Immature natural killer cell (primary cell): ENCODE measurements around the gene MEIOB. TPM values are rescaled to one million over a fixed set of nuclear protein-coding genes. Genes with fewer than 3 reads are reported as not detected.

Source experiments
- DNase-seq, 3 donors: peaks; one replicate each; pipeline ENCODE4 v3.0.0; 2022; ENCODE audit warnings: mixed read lengths in 1 of 3
- H3K27ac Mint-ChIP-seq, 6 donors: one replicate each; pipeline ENCODE4 v1.8.0; 2020; ENCODE audit warnings: mixed read lengths in 6 of 6, mild to moderate bottlenecking in 5 of 6, inconsistent platforms in 4 of 6, moderate library complexity in 3 of 6
- H3K27me3 Mint-ChIP-seq, 3 donors: one replicate each; pipeline ENCODE4 v1.8.0; 2020 to 2021; ENCODE audit warnings: low read depth in 3 of 3, mild to moderate bottlenecking in 3 of 3, mixed read lengths in 3 of 3, moderate library complexity in 3 of 3, inconsistent platforms in 1 of 3
- H3K36me3 Mint-ChIP-seq, 3 donors: one replicate each; pipeline ENCODE4 v1.8.0; 2020; ENCODE audit warnings: mixed read lengths in 3 of 3, inconsistent platforms in 2 of 3, mild to moderate bottlenecking in 2 of 3
- H3K4me1 Mint-ChIP-seq, 2 donors: one replicate each; pipeline ENCODE4 v1.8.0; 2020; ENCODE audit warnings: inconsistent platforms in 2 of 2, mild to moderate bottlenecking in 2 of 2, mixed read lengths in 2 of 2, moderate library complexity in 1 of 2
- H3K4me3 Mint-ChIP-seq, 5 donors: one replicate each; pipeline ENCODE4 v1.8.0; 2020; ENCODE audit warnings: mild to moderate bottlenecking in 5 of 5, mixed read lengths in 5 of 5, inconsistent platforms in 3 of 5, moderate library complexity in 3 of 5
- H3K9me3 Mint-ChIP-seq, 6 donors: one replicate each; pipeline ENCODE4 v1.8.0; 2020; ENCODE audit warnings: mild to moderate bottlenecking in 6 of 6, mixed read lengths in 6 of 6, inconsistent platforms in 4 of 6, moderate library complexity in 3 of 6
- polyA plus RNA-seq, 3 donors: library from polyadenylated mRNA; unstranded; fragments of 300-500 nt; fragmentation: Illumina TruSeq; gene quantifications; one replicate each; pipeline ENCODE4 v1.2.3, GENCODE V29; 2021

MEIOB gene
- polyA plus RNA-seq, 3 donors from 2014 or later = not detected

DNA sequence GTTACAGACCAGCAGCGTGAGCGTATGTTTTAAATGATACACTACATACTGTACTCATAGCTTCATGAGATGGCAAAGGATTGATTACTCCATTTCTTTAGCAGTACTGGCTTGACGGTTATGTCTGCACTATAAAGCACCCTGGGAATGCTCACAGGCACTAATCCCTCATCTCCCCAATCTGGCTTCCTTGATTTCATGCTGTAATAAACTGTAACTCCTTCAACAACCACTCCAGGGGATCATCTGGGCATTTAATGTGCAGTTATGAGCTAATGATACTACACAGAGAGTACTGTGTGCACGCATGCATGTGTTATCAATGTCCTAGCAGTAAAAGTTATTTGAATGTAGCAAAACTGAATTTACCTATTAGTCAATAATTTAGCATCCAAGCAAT, 20.2 kb downstream of the MEIOB start:
- no peaks in the 10 kb centered on the region for H3K9me3 Mint-ChIP-seq

GRCh38 chr16:1850981-1851380, 21.0 kb downstream of the MEIOB start:
- Mint-ChIP-seq H3K27me3 (peaks cover 3 to 11% (median 3%) of the 10 kb centered on the region in 3 donors), H3K27ac (no peak overlapping the region), H3K36me3 (no peaks in the 10 kb centered on the region), H3K4me1 (no peaks in the 10 kb centered on the region), H3K4me3 (no peak overlapping the region), H3K9me3 (no peaks in the 10 kb centered on the region)
- DNase-seq = no peak

More for the DNA sequence above, 20.2 kb downstream of the MEIOB start:
- Mint-ChIP-seq H3K4me3 (no peak overlapping the region), H3K36me3 (no peaks in the 10 kb centered on the region), H3K27me3 (peaks cover 3 to 7% (median 4%) of the 10 kb centered on the region in 3 donors), H3K27ac (no peak overlapping the region), H3K4me1 (no peaks in the 10 kb centered on the region)
- DNase-seq = no peak

GRCh38 chr16:1846416-1846815, 25.5 kb downstream of the MEIOB start:
- H3K9me3 Mint-ChIP-seq = no peaks in the 10 kb centered on the region
- H3K27me3 Mint-ChIP-seq = peaks cover 1 to 6% (median 5%) of the 10 kb centered on the region in 3 donors
- no peak for DNase-seq
- H3K27ac Mint-ChIP-seq = no peak overlapping the region
- no peaks in the 10 kb centered on the region for H3K4me1 Mint-ChIP-seq
- no peaks in the 10 kb centered on the region for H3K36me3 Mint-ChIP-seq
- no peak overlapping the region for H3K4me3 Mint-ChIP-seq

- H3K9me3 Mint-ChIP-seq = no peaks in the 10 kb centered on the region
- H3K4me3 Mint-ChIP-seq = no peak overlapping the region
- H3K36me3 Mint-ChIP-seq = no peaks in the 10 kb centered on the region
- no peak for DNase-seq
- H3K27me3 Mint-ChIP-seq = peaks cover 0 to 4% (median 4%) of the 10 kb centered on the region in 3 donors
- H3K4me1 Mint-ChIP-seq = no peaks in the 10 kb centered on the region
- H3K27ac Mint-ChIP-seq = no peak overlapping the region
These were observed 26.0 kb downstream of the MEIOB start for GRCh38 chr16:1845985-1846384.

DNA sequence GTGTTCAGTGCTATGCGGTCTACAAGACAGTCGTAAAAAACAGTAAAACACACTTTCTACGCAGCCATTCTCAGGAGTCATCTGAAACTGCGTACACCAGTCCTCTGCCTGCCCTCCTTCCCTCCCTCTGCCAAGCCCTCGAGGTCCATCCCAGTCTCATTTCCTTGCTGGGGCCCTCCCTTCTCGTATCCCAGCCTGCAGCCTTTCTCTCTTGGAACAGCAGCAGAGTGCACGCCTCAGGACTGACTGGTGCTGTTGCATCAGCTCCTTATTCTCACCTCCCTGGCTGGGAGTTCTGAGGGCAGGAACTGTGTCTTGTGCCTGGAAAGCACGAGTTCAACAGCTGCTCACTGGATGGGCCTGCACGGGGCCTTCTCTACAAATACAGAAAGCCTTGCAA, 32.4 kb downstream of the MEIOB start:
- DNase-seq = no peak
- Mint-ChIP-seq H3K4me1 (no peaks in the 10 kb centered on the region), H3K36me3 (no peaks in the 10 kb centered on the region), H3K27ac (no peak overlapping the region), H3K9me3 (no peaks in the 10 kb centered on the region), H3K4me3 (no peak overlapping the region), H3K27me3 (no peaks in the 10 kb centered on the region)

DNA sequence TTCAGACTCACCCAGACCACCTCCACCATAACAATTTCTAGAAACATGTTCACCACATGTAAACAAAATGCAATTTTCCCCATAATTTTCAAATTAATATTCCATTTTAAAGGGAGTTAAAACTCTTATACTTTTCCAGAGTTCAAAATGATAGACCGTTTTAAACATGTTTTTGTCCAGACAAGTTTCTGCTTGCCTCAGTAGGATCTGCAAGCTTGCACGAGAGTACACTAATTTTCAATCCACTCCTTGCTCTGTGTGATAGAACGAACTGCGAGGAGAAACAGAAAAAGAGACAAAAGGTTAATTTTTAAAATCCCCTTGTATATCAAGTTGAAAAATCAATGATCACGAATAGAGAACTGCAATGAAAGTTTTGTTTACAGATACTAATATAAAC, 37.9 kb downstream of the MEIOB start:
- H3K9me3 Mint-ChIP-seq = peaks cover 0 to 1% (median 0%) of the 10 kb centered on the region in 6 donors
- no peak overlapping the region for H3K27ac Mint-ChIP-seq
- no peaks in the 10 kb centered on the region for H3K27me3 Mint-ChIP-seq
- DNase-seq = no peak
- H3K4me3 Mint-ChIP-seq = no peak overlapping the region
- H3K4me1 Mint-ChIP-seq = peaks cover 4 to 6% of the 10 kb centered on the region in 2 donors
- H3K36me3 Mint-ChIP-seq = peaks cover 0 to 5% (median 3%) of the 10 kb centered on the region in 3 donors

DNA sequence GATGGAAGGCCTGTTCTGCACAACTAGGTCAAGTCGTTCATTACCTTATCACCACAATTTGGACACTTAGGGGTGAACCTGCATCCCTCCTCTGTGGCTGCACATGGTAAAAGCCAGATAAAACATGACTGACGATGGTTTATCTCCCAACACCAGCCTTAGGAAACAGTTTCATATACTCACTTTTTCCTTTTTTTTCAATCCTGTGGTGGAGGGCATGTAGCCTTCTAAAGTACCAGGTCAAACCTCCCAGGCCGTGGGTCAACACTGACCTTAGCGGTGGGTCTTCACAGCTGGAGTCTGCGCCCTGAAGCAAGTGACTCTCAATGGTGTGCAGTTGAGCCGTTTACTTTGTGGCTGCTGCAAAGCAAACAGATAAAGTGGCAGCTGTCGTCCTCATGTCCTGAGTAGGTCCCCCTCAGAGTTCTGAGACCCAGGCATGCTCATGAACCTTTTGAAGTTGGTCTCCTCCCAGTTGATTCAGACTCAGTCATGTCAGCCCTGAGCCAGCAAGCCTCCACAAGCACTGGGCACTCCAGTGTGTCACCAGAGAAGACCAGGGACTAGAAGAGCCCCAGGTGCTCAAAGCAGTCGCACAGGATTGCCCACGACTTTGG, 39.0 kb downstream of the MEIOB start:
- Mint-ChIP-seq H3K9me3 (peaks cover 0 to 1% (median 0%) of the 10 kb centered on the region in 6 donors), H3K36me3 (peaks cover 0 to 5% (median 3%) of the 10 kb centered on the region in 3 donors), H3K4me3 (no peak overlapping the region), H3K27me3 (no peaks in the 10 kb centered on the region), H3K4me1 (peaks cover 9 to 15% of the 10 kb centered on the region in 2 donors), H3K27ac (no peak overlapping the region)
- DNase-seq = no peak

- no peak overlapping the region for H3K27ac Mint-ChIP-seq
- peaks cover 0 to 1% (median 0%) of the 10 kb centered on the region in 6 donors for H3K9me3 Mint-ChIP-seq
- H3K4me3 Mint-ChIP-seq = no peak overlapping the region
- no peak for DNase-seq
- H3K36me3 Mint-ChIP-seq = peaks cover 0 to 5% (median 3%) of the 10 kb centered on the region in 3 donors
- H3K27me3 Mint-ChIP-seq = peaks cover 6 to 11% (median 8%) of the 10 kb centered on the region in 3 donors
- peaks cover 17 to 26% of the 10 kb centered on the region in 2 donors for H3K4me1 Mint-ChIP-seq
These were observed 40.5 kb downstream of the MEIOB start for GRCh38 chr16:1831186-1832075.

DNA sequence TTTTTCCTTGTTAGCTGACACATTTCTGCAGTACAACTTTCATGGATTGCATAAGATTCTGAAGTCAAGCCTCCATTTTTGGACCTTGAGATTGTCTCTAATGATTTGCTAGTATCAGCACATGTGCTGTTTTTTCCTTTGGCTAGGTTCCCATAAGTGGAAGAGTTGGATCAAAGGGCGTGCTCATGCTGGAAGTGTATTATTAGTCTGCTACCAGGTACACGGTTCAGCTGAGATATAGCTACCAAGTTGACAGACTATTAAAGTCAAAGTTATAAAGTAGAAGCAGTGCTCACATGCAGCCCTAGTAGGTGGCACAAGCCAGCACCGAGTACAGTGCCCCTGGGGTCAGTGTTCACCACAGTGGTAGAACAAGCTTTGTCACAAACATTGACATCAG, 41.8 kb downstream of the MEIOB start:
- Mint-ChIP-seq H3K27me3 (peaks cover 6 to 14% (median 8%) of the 10 kb centered on the region in 3 donors), H3K36me3 (peaks cover 0 to 5% (median 3%) of the 10 kb centered on the region in 3 donors), H3K4me3 (no peak overlapping the region), H3K4me1 (peaks cover 24 to 30% of the 10 kb centered on the region in 2 donors), H3K9me3 (peaks cover 0 to 1% (median 0%) of the 10 kb centered on the region in 6 donors), H3K27ac (no peak overlapping the region)
- no peak for DNase-seq

DNA sequence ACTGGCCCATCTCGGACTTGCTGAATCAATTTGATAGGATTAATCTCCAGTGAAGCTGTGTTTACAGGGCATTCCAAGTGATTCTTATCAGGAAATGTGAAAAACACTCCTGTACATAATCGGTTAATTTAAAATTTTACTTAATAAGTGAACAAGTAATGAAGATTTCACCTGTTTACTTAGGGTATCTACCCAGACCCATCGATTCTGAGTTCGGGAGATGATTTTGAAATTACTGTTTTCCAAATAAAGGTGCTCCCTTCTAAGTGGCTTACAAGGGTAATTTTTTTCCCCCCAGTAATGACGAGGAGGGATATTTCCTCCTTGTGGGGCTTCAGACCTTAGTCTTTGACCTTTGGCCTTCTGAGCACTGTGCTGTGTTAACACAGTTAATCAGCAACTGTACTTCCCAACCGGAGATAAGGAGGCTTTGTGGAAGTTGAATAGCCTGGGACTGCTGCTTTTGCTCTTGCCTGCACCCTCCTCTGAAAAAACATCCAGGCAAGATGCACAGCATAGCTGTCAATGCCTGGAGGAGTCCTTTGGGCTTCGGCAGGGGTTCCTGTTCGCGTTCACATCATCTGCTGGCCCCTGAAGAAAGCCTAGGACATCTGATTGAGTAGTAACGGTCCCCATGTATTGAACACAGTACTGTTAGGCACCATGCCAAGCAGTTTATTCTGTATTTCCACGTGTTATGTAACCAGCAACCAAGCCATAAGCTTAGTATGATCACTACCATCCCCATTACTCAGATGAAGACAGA, 43.1 kb downstream of the MEIOB start:
- peaks cover 34 to 42% of the 10 kb centered on the region in 2 donors for H3K4me1 Mint-ChIP-seq
- no peak for DNase-seq
- peaks cover 6 to 14% (median 11%) of the 10 kb centered on the region in 3 donors for H3K27me3 Mint-ChIP-seq
- peaks cover 0 to 5% (median 3%) of the 10 kb centered on the region in 3 donors for H3K36me3 Mint-ChIP-seq
- H3K9me3 Mint-ChIP-seq = peaks cover 0 to 1% (median 0%) of the 10 kb centered on the region in 6 donors
- H3K27ac Mint-ChIP-seq = no peak overlapping the region
- peak overlapping the region in 4 of 5 donors; percentile 35 to 60 (median 44) for H3K4me3 Mint-ChIP-seq

GRCh38 chr16:1826691-1827573, 45.0 kb downstream of the MEIOB start, which contains the start of the genes FAHD1 and HAGH:
FAHD1 (plus strand) TSS chr16:1827206; CDS start chr16:1827239, 33 bp downstream.
HAGH (minus strand) TSS chr16:1826825; CDS start chr16:1826787, 38 bp downstream.
- H3K9me3 Mint-ChIP-seq = peaks cover 0 to 1% (median 0%) of the 10 kb centered on the region in 6 donors
- peak; percentile 94 to 96 (median 94) for DNase-seq
- peak within 1 kb of the TSS; percentile 83 to 94 (median 91) for H3K27ac Mint-ChIP-seq
- H3K4me3 Mint-ChIP-seq = peak within 1 kb of the TSS; percentile 89 to 95 (median 94)
- peaks cover 8 to 14% (median 11%) of the 10 kb centered on the region in 3 donors for H3K27me3 Mint-ChIP-seq
- H3K4me1 Mint-ChIP-seq = peaks cover 36 to 44% of the 10 kb centered on the region in 2 donors
- peaks cover 0 to 5% (median 0%) of the 10 kb centered on the region in 3 donors for H3K36me3 Mint-ChIP-seq

GRCh38 chr16:1825864-1826690, 45.9 kb downstream of the MEIOB start:
- H3K27ac Mint-ChIP-seq = peak overlapping the region; percentile 79 to 87 (median 84)
- peaks cover 36 to 44% of the 10 kb centered on the region in 2 donors for H3K4me1 Mint-ChIP-seq
- peaks cover 0 to 4% (median 0%) of the 10 kb centered on the region in 3 donors for H3K36me3 Mint-ChIP-seq
- peaks cover 8 to 14% (median 11%) of the 10 kb centered on the region in 3 donors for H3K27me3 Mint-ChIP-seq
- H3K9me3 Mint-ChIP-seq = no peaks in the 10 kb centered on the region
- peak overlapping the region; percentile 78 to 83 (median 82) for H3K4me3 Mint-ChIP-seq
- peak in 1 of 3 donors; percentile 87 for DNase-seq
